Kidney tubule cell (primary cell): ENCODE results near the gene AGBL5.

Experiments used
- DNase-seq: peaks from one replicate; pipeline ENCODE4 v3.0.0-alpha.2; 2018; ENCODE audit warnings: low spot score

AGBL5 gene

GRCh38 chr2:27078267-27079194, 27.1 kb downstream of the AGBL5 start, which contains the start of gene EMILIN1:
Gene EMILIN1, plus strand, starts transcription at chr2:27078615. Its CDS starts 451 bp downstream, at chr2:27079066.
- no peak for DNase-seq

GRCh38 chr2:27079233-27080139, 28.0 kb downstream of the AGBL5 start:
- no peak for DNase-seq

GRCh38 chr2:27080140-27080469, 28.6 kb downstream of the AGBL5 start:
- no peak for DNase-seq

GRCh38 chr2:27080603-27080936, 29.1 kb downstream of the AGBL5 start:
- DNase-seq, result no peak

GRCh38 chr2:27081984-27082772, 30.7 kb downstream of the AGBL5 start:
- DNase-seq, result no peak

GRCh38 chr2:27082773-27083409, 31.4 kb downstream of the AGBL5 start:
- DNase-seq, result no peak

- no peak for DNase-seq
Measured at GRCh38 chr2:27083410-27084296, 32.2 kb downstream of the AGBL5 start.

GRCh38 chr2:27084297-27085061, 33.0 kb downstream of the AGBL5 start:
- no peak for DNase-seq

- DNase-seq, result no peak
Measured at GRCh38 chr2:27085062-27085672, 33.7 kb downstream of the AGBL5 start.

GRCh38 chr2:27085673-27086089, 34.2 kb downstream of the AGBL5 start:
- peak; percentile 70 for DNase-seq

GRCh38 chr2:27086090-27086723, 34.7 kb downstream of the AGBL5 start:
- peak; percentile 92 for DNase-seq

- peak; percentile 64 for DNase-seq
Measured at GRCh38 chr2:27086724-27087593, 35.5 kb downstream of the AGBL5 start, which contains the start of gene KHK. Gene KHK, plus strand, starts transcription at chr2:27086772. Its CDS starts 488 bp downstream, at chr2:27087260.

- DNase-seq, result no peak
Measured at GRCh38 chr2:27087823-27088410, 36.4 kb downstream of the AGBL5 start.

- no peak for DNase-seq
Measured at GRCh38 chr2:27088634-27089033, 37.2 kb downstream of the AGBL5 start.

- no peak for DNase-seq
Measured at GRCh38 chr2:27089111-27089954, 37.9 kb downstream of the AGBL5 start.
